HG03457 (cell line): Measurements from ENCODE around the gene DEDD.
A peak's percentile ranks its signal among the peaks of the same experiment; 100 is the strongest.

Source experiments
- ATAC-seq: cut with Tn5 transposase; IDR thresholded peaks from one replicate; pipeline ENCODE4 v1.9.1; 2021; ENCODE audit warnings: moderate number of reproducible peaks; ENCODE audit not compliant: unreplicated experiment

DEDD gene, protein sequence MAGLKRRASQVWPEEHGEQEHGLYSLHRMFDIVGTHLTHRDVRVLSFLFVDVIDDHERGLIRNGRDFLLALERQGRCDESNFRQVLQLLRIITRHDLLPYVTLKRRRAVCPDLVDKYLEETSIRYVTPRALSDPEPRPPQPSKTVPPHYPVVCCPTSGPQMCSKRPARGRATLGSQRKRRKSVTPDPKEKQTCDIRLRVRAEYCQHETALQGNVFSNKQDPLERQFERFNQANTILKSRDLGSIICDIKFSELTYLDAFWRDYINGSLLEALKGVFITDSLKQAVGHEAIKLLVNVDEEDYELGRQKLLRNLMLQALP

DNA sequence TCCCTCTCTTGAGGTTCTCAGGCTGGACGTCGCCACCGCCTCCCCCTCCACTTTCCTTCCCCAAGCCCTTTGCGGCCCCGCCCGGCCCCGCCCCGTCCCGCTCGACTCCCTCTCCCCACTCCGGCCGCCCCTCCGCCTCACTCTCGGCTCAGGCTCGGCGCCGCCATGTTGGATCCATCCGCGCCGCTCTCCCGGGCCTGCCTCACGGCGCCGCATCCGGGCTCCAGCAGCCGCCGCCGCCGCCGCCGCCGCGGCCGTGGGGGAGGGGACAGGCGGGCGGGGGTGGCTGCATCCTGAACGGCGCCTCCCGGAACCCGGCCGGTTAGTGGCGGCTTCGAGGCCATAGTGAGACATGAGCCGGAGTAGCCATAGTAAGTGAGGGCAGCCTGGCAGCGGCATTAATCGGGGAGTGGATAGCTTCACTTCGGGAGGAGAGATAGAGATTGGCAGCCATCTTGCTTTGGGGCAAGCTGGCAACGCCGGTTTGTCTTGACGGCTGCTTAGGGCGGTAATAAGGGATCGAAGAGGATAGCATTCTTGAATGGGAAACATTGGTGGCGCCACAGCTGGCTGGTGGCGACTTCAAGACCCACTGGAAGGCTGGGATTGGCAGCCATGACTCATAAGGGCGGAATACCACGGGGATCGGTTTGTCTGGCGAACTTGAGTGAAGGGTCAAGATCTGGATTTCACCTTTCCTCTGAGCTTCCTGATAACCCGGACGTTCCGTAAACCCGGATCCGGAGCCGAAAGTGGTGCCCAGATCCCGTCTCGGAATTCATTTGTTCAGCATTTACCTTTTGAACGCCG is at the start of gene DEDD:
TSS of gene DEDD (minus strand) at position 258 of the 810 bp plus-strand sequence. CDS start 8,205 bp downstream, outside the sequence.
- peak; percentile 83 for ATAC-seq

DNA sequence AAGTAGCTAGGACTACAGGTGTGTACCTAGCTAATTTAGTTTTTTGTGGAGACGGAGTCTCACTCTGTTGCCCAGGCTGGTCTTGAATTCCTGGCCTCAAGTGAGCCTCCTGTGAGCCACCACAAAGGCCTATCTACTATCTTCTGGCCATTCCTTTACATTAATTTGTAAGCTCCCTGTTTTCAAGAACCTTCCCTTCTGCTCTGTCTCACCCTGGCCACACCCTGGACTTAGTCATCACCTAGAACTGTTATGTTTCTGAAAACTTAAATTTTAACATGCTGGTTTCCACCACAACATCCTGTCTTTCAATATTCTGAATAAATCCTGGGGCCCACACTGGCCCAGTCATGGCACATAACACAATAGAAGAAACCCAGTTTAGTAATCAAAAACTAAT is 49.7 kb upstream of the DEDD start:
- ATAC-seq = no peak

DNA sequence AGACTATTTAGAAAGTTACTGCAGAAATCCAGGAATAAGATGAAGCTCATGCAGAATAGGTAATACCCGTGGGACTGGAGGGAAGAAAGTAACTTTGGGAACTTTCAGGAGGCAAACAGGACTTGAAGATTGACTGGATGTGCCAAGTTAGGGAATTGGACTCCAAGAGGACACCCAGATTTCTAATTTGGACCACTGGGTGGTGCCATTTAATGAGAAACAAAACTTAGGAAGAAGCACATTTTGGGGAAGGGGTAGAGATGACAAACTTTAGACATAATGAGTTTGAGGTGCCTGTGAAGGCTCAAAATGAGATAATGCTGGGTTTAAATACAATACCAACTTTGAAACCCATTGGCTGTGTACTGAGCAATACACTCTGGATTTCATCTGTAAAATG is 48.2 kb upstream of the DEDD start:
- ATAC-seq = no peak

DNA sequence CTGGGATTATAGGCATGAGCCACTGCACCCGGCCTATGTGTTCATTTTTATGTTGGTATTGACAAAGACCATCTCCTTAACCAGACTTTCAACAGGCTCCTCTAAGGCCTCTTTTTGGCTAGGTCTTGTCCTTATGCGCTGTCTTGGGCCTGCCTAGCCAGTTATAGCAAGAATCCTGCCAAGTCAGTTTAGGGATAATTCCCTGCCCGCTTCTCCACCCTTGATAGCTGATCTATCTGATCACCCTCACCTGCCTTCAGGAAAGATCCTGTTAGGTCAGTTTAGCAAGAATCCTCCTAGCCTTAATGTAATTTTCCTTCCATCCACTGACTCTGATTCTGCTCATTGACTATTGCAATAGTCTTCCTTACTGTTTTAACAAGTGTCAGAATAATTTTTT is 47.2 kb upstream of the DEDD start:
- ATAC-seq = no peak

DNA sequence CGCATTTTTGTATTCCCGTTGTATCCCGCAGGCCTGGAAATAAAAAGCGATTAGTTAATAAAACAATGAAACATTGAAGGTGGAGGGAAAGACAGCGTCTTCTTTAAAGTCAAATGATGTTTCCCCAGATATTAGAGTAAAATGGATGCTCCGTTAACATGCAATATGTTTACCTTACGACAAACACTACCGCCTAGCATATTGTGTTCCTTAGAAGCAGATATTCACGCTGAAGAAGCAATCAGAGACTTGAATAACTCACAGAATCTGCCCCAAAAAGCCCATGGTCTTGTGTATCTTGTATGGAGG is 45.4 kb upstream of the DEDD start:
- no peak for ATAC-seq

DNA sequence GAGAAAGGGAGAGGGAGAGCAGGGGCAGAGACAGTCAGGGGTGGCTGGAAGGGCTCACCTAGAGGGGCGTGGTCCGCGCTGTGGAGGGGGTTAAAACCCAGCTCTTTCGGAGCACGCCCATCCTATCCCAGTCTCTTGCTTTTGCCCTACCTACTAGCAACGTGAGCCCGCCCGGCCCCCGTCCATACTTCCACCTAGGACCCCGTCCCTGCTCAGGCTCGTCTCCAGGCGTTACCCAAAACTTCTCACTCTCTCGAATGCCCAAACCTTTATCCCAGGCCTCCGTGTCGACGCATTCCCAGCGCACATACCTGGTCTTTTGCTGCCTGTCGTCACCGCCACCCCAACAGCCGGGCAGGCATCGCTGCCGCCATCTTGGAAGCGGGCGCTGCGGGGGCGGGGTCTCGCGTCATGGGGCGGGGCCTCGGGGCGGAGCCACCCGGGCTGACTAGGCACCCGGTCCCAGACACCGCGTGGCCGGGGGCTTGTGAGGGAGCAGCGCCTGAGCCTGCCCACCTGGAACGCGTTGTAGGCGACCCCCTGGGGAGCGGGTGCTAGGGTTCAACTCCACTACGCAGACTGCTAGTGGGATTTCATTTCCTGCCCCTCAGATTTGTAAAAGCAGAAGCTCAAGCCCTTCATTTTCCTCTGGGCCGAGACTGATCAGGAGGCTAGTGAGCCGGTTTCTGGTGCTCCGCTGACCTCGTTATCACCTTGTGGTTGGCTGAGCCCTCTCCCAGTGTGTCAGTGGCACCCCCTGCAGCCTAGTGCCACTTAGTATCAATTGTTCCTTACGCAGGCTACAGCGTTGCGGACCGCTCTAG is 44.9 kb upstream of the DEDD start, which contains the start of gene B4GALT3:
TSS of gene B4GALT3 (minus strand) at position 396 of the 824 bp plus-strand sequence. CDS start 1,447 bp downstream, outside the sequence.
- ATAC-seq = peak; percentile 48

DNA sequence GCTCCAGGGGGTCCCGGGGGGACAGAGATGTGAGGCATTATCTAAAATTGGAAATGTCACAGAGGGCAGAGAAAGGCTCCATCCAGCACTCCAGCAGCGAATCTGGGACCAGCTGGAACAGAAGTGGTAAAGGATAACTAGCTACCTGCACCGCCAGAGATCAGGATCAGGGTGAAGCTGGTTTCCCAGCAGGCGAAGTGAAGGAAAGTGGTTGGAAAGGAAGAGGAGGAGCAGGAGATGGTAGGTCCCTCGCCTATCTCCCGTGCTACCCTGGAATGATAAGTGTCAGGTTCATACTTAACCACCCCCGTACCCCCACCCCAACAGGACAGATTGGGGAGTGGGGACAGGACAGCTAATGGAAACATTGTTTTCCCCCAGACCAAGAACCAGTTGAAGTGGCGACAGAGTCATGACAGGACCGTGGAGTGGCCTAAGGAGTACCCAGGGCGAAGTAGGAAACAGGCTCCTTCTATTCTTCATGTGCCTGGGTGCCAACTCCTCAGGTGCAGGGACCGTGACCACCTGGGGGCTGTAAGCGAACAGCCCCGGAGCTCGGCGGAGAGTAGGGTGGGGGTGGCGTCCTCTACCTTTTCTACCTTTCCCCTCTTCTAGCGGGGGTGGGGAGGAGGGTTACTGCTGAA is 44.1 kb upstream of the DEDD start:
- peak; percentile 18 for ATAC-seq

DNA sequence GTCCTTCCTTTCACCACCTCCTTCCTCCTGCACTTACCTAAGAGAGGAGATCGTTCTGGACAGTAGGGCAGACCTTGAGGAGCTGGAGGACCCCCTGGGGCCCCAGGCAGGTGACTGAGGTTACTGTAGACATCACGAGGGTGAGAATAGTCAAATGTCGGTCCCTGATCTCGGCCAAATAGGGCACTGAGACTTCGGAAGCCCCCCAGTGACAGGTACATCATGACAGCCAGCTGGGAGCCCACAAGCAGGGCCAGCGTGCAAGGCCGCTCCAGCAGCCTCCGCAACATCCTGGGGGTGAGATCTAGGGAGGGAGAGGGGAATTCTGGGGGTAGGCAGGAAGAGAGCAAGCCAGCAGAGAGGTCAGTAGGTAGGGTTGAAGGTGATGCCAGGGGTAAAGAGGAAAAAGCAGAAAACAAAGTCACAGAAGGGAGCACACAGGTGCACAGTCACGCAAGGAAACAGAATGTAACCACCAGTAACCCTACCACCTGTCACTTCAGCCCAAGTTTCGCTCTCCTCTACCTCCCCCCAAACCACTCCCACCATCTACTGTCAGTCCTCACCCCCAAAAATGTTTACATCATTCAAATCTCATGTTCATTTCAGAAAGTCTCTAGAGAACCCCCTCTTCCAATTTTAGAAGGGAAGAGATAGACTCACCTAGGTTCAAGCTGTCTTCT is 43.4 kb upstream of the DEDD start:
- no peak for ATAC-seq

DNA sequence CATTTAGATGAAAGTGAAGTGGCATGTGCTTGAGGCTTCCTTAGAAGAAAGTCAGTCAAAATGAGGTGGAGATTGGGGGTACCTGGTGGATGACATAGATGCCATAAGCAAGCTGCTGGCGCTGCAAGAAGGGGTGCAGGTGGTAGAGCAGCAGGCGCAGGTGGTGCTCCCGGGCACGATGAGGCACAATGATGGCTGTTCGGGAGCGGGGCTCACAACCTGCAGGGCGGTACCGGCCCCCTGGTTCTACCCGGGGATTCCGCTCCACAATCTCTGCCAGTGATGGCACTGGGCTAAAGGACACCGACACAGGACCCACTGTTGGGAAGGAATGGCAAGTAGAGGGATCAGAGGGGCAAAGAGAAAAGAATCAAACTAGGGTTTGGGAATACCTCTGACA is 42.4 kb upstream of the DEDD start:
- ATAC-seq = no peak

DNA sequence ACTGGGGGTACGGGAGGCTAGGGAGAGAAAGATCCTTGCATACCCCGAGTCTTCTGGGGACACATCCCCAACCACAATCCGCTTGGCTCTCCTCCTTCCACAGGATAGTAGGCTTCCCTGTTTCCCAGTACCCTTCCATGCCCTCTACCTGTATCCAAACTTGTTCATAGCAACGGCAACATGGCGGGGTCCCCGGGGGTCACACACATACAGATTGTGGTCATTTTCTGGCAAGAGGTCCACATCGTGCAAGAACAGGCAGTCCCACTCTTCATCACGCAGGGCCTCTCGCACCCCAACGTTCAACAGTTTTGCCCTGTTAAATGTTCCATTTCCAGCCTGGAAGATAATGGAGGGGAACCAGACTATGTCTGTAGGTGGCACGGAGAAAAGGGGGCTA is 41.2 kb upstream of the DEDD start:
- ATAC-seq = no peak

DNA sequence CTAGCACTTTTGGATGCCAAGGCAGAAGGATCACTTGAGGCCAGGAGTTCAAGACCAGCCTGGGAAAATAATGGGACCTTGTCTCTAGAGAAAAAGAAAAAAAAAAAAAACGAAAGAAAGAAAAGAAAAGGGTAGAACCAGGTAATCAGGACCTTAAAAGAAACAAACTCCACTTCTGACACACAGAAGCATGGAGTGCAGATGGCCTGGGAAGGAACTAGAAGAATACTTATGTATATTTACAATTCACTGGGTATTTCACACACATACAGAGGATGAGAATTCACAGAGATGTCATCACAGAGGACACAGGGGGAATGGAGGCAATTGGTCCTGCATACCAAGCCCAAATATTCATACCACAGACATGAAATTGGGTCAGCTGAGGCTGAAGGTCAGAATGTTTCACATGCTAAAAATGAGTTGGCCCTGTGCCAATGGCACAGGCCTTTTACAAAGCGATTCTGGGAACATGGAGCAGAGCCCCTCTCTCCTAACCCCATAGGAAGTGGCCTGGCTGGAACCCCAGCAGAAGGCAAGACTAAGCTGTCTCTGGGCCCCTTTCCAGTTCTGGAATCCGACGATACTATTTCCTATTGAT is 40.4 kb upstream of the DEDD start:
- no peak for ATAC-seq

DNA sequence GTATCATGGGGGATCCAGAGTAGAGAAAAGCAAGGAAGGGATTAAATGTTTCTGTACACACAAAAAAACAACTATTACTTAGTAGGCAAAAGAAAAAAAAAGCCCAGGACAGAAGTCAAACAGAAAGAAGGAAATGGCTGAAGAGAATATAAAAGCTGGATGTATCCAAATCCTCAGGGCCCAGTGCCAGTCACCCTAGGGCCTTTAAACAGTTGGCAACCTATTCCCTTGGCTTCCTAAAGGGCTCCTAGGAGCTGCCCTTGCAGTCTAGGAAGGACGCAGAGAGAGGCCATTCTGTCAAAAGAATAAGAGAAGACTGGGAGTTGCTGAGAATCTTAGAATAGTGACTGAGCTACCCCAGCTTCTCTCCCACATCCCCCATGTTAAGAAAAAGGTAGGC is 39.9 kb upstream of the DEDD start:
- ATAC-seq = no peak

DNA sequence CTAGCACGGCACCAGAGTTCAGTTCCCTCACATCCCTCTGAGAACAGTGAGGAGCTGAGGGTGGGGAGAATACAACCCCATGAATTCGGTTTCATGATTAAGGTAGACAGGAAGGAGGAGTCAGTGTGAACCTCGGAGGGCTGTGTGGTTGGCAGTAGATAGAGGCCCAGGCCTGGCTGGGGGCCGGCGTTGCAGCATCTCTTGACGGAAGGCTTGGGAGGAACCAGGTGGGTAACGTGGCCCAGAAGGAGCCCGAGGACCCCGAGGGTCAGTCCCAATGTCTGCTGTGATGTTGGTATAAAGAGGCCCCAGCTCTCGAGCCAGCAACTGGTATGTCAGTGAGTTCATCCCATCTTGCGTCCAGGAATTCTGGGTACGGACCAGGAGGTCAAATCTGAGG is 39.2 kb upstream of the DEDD start:
- ATAC-seq = no peak

DNA sequence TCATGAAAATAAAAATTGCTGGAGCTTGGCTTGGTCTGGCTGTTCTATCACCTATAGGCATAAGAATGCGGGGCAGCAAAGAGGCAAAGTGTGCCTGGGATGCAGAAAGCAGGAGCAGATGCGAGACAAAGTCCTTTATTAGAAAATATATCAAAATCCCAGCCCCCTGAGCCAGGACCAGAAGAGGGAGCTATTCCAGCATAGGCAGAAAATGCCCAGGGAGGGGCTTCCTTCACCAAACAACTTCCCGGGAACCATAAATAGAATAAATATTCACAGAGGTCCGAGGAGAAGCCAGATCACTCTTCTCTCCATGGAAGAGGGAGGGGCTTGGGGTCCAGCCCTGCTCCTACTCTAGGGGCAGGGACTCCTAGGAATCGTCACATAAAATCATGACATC is 38.7 kb upstream of the DEDD start:
- ATAC-seq = no peak

DNA sequence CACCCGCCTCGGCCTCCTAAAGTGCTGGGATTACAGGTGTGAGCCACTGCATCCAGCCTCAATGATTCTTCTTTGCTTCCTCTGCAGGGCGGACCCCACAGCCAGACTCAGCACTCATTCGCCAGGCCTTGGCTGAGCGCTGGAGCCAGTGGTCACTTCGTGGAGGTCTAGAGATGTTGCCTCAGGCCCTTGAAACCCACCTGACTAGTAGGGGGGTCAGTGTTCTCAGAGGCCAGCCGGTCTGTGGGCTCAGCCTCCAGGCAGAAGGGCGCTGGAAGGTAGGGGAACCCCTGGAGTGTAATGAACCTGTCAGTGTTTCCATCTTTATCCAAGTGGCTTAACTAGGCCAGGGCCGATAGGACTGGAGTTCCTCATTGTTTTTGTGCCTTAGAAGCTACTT is 36.4 kb upstream of the DEDD start:
- ATAC-seq = no peak

DNA sequence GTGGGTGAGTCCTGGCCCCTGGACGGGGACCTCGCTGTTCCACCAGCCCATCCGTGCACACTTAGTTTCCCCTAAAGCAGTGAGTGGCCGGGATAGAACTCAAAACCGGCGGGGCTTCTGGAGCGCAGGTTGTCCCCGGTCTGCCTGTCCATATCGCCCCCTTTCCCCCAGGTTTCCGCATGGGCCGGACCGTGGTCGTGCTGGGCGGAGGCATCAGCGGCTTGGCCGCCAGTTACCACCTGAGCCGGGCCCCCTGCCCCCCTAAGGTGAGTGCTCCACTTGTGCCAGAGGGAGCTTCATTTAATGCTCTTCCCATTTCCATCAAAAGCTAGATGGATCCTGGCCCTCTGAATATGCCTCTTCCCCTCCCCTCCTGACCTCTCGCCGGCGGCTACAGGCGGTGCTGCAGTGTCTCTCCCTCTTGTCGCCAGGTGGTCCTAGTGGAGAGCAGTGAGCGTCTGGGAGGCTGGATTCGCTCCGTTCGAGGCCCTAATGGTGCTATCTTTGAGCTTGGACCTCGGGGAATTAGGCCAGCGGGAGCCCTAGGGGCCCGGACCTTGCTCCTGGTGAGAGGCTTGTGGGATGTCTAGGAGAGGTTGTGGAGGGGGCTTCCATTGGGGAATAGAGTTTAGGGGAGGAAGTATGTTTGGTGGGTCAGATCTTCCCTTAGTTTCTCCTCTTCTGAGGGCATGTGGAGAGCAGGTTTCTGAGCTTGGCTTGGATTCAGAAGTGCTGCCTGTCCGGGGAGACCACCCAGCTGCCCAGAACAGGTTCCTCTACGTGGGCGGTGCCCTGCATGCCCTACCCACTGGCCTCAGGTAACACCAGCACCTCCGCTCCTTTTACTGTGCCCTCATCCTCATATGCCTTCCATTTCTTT is 34.4 kb upstream of the DEDD start:
- no peak for ATAC-seq

DNA sequence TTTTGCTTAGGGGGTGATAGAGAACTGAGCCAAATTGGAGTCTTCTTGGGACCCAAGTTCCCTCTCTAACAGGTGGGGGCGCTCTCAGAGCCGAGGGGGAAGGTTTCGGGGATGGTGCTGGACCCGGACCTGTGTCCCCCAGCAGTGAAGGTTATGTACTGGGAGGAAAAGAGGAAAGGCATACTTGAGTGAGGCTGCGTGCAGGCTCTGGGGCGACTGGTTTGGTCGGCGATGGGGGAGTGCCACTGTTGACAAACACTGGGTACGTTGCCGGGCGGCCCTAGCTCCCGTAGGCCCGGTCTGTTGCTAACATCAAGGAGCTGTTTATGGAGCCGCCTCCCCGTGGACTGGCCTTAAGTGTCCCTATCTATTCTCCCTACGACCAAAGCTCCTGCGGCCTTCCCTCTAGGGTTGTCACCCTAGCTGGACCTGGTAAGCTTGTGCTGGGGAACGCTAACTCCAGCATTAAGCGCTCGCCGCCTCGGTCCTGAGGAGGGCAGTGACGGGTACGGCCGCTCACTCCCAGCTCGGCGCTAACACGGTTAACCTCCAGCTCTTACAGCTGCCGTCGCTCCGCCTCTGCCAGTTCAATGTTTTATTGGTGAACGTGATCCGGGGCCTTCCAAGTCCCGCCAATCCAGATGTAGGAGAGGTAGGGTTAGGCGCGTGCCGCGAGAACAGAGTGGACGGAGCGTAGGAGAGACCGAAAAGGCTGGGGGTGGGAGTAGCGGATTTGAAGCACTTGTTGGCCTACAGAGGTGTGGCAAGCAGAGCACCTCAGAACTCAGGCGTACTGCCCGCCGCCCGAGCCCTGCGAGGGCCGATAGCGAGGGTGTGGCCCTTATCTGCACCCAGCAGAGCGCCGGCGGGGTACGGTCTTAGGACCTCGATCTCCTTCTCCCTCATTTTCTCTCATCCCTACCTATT is 33.5 kb upstream of the DEDD start, which contains the start of gene PPOX:
TSS of gene PPOX (plus strand) at position 685 of the 927 bp plus-strand sequence. CDS start 422 bp downstream, outside the sequence.
- ATAC-seq = peak; percentile 80
